GM19023 (cell line): ENCODE data around the gene LHFPL4.
"Not testable (repeated sequence)": the region's sequence is repeated elsewhere in the genome, so short reads cannot be mapped to it uniquely, and the experiment has no call there.

Experiments used
- ATAC-seq: cut with Tn5 transposase; IDR thresholded peaks from one replicate; pipeline ENCODE4 v1.9.1; 2021; ENCODE audit warnings: mild to moderate bottlenecking, moderate library complexity; ENCODE audit not compliant: unreplicated experiment

The LHFPL4 gene

DNA sequence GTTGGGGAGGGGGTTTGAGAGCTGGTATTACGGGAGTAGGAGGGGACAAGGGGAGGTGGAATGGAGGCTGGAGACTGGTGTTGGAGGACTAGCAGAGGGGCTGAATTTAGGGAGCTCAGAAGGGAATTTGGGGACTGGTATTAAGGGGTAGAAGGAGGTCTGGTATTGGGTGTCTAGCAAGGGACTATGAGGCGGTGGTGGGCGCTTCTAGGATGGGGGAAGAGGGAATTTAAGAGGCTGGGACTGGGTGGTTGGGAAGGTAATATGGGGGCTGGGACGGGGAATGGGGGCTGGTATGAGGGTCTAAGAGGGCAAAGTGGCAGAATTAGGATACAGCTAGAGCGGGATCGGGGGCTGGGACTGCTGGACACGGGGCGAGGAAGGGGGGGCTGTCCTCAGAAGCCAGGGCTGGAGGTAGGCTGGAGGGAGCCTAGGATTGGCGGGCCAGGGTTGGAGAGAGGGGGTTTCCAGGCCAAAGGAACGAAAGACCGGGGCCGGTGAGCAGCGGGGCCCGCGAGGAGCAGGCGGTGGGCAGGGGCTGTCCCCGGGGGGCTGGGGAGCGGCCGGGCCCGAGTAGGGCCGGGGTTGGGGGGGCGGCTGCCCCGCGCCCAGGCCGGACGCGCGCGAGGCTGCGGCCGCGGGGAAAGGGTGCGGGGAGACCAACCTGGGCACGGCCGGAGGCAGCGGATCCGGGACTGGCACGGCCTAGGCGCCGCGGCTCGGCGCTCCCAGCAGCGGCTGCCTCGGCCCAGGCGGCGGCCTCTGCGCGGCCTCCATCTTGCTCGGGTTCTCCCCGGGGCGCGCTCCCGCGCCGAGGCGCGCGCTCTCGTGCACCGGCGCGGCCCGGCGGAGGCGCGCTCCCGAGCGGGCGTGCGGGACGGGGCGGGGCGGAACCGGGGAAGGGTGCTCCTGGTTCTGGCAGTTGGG is at the start of gene LHFPL4:
Gene LHFPL4, minus strand, starts transcription at position 802 of the 927 bp plus-strand sequence. CDS start 1,143 bp downstream, outside the sequence.
- no peak for ATAC-seq

GRCh38 chr3:9602620-9603019 is 49.0 kb upstream of the LHFPL4 start:
- no peak for ATAC-seq

GRCh38 chr3:9601006-9601581 is 47.5 kb upstream of the LHFPL4 start:
- not testable (repeated sequence) for ATAC-seq

DNA sequence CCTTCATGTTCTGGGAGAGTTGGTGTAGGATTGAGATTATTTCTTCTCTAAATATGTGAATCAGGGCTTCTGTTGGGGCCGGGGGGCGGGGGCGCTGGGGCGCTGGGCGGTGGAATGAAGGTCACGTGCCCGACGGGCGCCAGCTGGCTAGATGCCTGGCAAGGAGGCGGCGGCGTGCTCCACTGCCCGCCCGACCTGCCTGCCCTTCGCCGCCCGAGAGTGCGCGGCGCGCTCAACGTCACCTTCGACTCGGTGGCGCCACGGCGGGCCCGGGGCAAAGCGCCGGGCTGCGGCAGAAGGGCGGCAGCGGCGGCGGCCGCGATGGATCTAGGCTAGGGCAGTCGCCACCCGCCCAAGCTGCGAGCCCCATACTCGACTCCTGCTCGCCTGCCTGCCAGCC is 47.0 kb upstream of the LHFPL4 start:
- no peak for ATAC-seq

DNA sequence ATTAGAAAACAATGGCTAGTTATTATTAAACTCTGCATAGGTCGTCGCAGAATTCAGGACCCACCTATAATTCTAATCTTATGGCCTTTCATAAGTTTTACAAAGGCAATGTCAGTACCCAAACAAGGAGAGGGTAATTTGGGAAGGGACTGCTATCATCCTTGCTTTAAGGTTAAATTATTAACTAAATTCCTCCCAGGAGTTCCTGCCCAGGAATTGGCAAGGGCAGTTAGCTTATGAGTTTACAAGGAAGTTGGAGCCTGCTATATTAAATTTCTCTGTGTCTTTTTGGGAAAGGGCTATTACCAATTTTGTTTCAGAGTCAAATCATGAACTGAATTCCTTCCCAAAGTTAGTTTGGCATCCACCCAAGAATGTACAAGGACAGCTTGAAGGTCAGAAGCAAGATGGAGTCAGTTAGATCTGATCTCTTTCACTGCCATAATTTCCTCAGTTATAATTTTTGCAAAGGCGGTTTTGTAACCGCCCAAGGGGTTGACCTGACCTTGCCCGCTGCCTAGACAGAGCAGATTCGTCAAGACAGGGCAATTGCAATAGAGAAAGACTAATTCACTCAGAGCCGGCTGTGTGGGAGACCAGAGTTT is 45.3 kb upstream of the LHFPL4 start:
- no peak for ATAC-seq

DNA sequence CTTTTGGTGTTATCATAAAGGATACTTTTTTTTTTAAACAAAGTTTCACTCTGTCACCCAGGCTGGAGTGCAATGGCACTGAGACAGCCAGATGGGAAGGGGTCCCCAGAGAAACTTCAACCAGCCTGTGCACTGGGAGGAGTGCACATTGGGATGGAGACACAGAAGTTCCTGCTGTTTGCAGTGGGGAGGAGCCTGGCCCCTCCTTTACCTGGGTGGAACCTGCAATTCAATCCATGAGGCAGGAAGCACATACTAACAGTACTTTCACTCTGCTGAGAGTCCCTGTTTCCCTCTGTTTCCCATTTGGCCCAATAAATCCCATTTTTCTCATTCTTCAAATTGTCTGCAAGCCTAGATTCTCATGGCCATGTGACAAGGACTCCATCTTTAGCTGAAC is 42.3 kb upstream of the LHFPL4 start:
- ATAC-seq = no peak

DNA sequence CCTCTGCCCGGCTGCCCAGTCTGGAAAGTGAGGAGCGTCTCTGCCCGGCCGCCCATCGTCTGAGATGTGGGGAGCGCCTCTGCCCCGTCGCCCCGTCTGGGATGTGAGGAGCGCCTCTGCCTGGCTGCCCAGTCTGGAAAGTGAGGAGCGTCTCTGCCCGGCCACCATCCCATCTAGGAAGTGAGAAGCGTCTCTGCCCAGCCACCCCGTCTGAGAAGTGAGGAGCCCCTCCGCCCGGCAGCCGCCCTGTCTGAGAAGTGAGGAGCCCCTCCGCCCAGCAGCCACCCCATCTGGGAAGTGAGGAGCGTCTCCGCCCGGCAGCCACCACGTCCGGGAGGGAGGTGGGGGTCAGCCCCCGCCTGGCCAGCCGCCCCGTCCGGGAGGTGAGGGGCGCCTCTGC is 38.2 kb upstream of the LHFPL4 start:
- not testable (repeated sequence) for ATAC-seq

DNA sequence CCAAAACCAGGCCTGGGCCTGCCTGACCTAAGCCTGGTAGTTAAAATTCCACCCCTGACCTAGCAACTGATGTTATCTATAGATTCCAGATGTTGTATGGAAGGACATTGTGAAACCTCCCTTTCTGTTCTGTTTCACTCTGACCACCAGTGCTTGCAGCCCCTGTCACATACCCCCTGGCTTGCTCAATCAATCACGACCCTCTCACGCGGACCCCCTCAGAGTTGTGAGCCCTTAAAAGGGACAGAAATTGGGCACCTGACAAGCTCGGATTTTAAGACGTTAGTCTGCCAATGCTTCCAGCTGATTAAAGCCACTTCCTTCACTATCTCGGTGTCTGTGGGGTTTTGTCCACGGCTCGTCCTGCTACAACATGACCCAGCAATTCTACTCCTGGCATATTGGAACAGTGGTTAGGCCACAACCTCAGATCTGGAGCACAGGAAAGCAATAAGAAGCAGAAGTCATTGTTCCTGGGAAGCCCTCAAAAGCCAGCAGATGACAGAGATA is 36.7 kb upstream of the LHFPL4 start:
- ATAC-seq = no peak

- ATAC-seq = no peak
Observed at GRCh38 chr3:9583792-9584191, 30.2 kb upstream of the LHFPL4 start.

DNA sequence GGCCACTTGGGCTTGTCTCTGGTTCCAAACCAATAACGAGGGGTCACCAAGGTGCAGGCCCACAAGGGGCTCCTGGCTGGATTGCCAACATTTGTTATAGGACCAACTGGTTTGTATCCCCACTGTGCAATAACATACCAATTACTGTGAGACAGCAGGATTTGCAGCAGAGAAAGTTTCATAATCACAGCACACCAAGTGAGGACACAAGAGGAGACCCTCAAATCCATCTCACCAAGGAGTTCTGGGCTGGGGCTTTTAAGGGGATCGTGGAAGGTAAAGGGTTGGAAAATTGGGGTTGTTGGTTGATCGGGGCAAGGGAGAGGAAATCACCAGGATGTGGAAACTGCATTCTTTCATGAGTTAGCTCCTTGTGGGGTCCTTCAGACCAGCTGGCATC is 29.7 kb upstream of the LHFPL4 start:
- no peak for ATAC-seq

GRCh38 chr3:9582332-9582731 is 28.7 kb upstream of the LHFPL4 start:
- ATAC-seq = no peak

DNA sequence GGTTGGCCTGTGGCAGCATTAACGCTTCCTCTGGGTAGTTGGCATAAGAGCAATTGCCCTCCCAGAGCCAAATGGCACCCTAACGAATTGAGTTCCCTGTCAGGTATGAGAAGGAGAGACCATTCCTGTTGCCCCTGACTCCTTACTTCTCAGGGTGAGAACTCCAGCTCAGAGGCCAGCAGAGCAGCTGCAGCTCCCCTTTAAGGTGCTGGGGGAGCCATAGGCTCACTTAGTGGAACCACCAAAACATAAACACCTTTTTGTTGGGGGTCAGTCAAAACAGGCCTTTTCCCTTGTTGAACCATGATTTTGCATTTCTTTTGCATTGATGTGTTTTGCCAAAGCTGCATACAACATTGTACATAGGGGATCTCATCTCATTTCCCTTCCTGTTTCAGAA is 28.1 kb upstream of the LHFPL4 start:
- no peak for ATAC-seq

- no peak for ATAC-seq
Observed at GRCh38 chr3:9569054-9569453, 15.4 kb upstream of the LHFPL4 start.

DNA sequence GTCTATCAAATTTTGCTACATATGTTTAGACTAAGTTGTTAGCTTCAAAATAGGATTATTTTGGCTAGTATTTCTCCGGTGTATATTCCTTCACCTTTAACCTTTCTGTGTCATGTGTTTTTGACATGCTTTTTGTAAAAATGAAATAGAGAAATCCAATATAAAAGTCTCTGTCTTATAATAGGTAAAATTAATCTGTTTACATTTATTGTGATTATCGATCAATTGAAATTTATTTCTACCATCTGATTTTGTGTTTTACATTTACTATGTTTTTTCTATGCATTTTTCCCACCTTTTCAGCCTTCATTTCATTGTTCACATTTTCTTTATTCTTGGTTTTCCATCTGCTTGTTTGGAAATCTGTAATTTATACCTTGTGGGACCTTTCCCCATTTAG is 11.7 kb upstream of the LHFPL4 start:
- ATAC-seq = no peak

GRCh38 chr3:9563851-9564250 is 10.2 kb upstream of the LHFPL4 start:
- ATAC-seq = no peak

- not testable (repeated sequence) for ATAC-seq
Observed at GRCh38 chr3:9560056-9560455, 6.4 kb upstream of the LHFPL4 start.

GRCh38 chr3:9553948-9554513 is 409 bp upstream of the LHFPL4 start:
- no peak for ATAC-seq

GRCh38 chr3:9552252-9552999 is 1.2 kb downstream of the LHFPL4 start:
- no peak for ATAC-seq

DNA sequence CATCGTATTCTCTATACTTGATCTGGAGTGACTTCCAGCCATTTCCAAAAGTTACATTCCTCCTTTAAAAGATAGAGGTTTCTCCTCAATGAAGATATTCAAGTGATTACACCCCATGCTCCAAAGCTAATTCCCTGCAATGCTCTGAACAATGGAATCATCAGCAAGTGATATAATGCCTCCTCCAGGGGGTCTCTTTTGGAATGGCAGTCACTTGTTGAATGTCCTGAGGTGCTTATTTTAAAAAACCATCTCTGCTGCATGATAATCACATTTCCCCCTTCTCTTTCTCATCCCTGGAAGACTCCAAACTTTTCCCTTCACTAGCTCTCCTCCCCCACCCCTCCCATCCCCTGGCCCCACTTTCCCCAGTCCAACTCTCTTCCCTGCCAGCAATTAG is 2.6 kb downstream of the LHFPL4 start:
- ATAC-seq = no peak

DNA sequence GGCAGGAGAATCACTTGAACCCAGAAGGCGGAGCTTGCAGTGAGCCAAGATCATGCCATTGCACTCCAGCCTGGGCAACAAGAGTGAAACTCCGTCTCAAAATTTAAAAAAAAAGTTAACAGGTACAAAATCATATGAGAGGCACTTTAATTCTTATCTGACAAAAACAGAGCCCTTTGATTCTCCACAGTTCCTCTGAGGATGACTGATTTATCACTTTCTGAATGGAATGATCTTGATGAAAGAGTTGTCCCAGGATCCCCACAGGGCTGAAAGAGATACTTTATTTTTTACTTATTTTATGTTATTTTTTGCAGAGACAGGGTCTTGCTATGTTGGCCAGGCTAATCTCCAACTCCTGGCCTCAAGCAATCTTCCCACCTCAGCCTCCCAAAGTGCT is 4.0 kb downstream of the LHFPL4 start:
- ATAC-seq = no peak

GRCh38 chr3:9548991-9549390 is 4.6 kb downstream of the LHFPL4 start:
- no peak for ATAC-seq
